HG02610 (cell line): ENCODE measurements around the gene GET3.

ENCODE experiments used
- ATAC-seq: cut with Tn5 transposase; IDR thresholded peaks from one replicate; pipeline ENCODE4 v1.9.1; 2021; ENCODE audit warnings: mild to moderate bottlenecking, moderate library complexity; ENCODE audit not compliant: unreplicated experiment

GET3 gene

GRCh38 chr19:12750851-12751250, 13.6 kb downstream of the GET3 start:
- no peak for ATAC-seq

- no peak for ATAC-seq
Measured at GRCh38 chr19:12751635-12752034, 14.3 kb downstream of the GET3 start, which contains the start of gene BEST2. Gene BEST2 (plus strand): TSS chr19:12751791. CDS start chr19:12752593, 802 bp downstream.

- ATAC-seq, result no peak
Measured at GRCh38 chr19:12752056-12752781, 14.9 kb downstream of the GET3 start.

- no peak for ATAC-seq
Measured at GRCh38 chr19:12754465-12755196, 17.3 kb downstream of the GET3 start.

GRCh38 chr19:12756150-12756883, 19.0 kb downstream of the GET3 start:
- no peak for ATAC-seq

- ATAC-seq, result no peak
Measured at GRCh38 chr19:12757544-12758274, 20.4 kb downstream of the GET3 start.

GRCh38 chr19:12759686-12760085, 22.4 kb downstream of the GET3 start:
- no peak for ATAC-seq

GRCh38 chr19:12763100-12763499, 25.8 kb downstream of the GET3 start:
- ATAC-seq, result no peak

GRCh38 chr19:12764698-12765097, 27.4 kb downstream of the GET3 start:
- ATAC-seq, result no peak

- ATAC-seq, result no peak
Measured at GRCh38 chr19:12766051-12766521, 28.8 kb downstream of the GET3 start.

GRCh38 chr19:12767150-12767549, 29.9 kb downstream of the GET3 start:
- ATAC-seq, result no peak

- no peak for ATAC-seq
Measured at GRCh38 chr19:12767666-12768065, 30.4 kb downstream of the GET3 start.

- no peak for ATAC-seq
Measured at GRCh38 chr19:12769689-12770088, 32.4 kb downstream of the GET3 start.

GRCh38 chr19:12770922-12771321, 33.6 kb downstream of the GET3 start:
- no peak for ATAC-seq

- no peak for ATAC-seq
Measured at GRCh38 chr19:12772323-12772722, 35.0 kb downstream of the GET3 start.

GRCh38 chr19:12773571-12773970, 36.3 kb downstream of the GET3 start:
- ATAC-seq, result no peak

- ATAC-seq, result no peak
Measured at GRCh38 chr19:12774588-12775555, 37.6 kb downstream of the GET3 start, which contains the start of gene HOOK2. Gene HOOK2 (minus strand): TSS chr19:12775552. CDS start chr19:12775449, 103 bp downstream.

GRCh38 chr19:12777217-12778016, 40.1 kb downstream of the GET3 start:
- ATAC-seq, result no peak
